ENCODE measurements around the gene SFRP2. TPM values are rescaled to one million over a fixed set of nuclear protein-coding genes. Genes with fewer than 3 reads are reported as not detected.
A peak's percentile ranks its signal among the peaks of the same experiment; 100 is the strongest.

Gene SFRP2
- total RNA-seq, 1 donor from 2014 or later: 87.7 TPM

DNA sequence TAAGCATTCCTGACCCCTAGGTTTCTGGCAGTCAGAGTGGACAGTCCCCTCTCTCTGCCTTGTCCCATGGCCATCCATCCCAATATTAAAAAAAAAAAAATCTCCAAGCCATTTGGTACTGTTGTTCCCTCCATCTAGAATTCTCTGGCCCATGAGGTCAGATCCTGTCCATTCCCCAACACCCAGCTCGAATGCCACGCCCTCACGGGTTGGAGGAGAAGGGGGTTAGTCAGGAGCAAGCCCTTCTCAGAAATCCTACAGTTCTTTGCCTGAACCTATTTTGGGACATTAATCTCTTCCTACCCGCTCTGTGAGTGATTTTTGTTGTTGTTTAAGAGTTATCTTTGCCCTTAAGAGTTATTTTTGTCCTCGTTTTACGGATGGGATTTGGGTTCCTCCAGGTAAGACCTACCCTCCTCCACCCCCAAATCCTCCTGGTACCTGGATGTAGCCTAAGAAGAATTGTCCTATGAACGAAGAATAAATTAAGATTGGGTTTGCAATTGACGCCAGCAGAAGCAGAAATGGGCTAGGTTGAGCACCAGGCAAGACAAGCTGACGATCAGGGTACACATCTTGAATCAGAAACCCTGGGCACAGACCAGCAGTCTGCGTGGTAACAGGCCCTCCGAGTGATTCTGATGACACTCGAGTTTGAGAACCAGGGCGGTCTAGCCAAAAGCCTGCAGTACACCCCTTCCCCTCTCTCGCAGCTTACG, 30.0 kb downstream of the SFRP2 start:
- Mint-ChIP-seq H3K27me3 (ENCODE audit: unreplicated experiment) (peaks cover 29% of the 10 kb centered on the region), H3K27ac (ENCODE audit: unreplicated experiment) (no peak overlapping the region), H3K36me3 (ENCODE audit: unreplicated experiment) (peaks cover 7% of the 10 kb centered on the region), H3K4me3 (ENCODE audit: unreplicated experiment) (peak overlapping the region; percentile 58), H3K9me3 (ENCODE audit: unreplicated experiment) (peaks cover 15% of the 10 kb centered on the region), H3K4me1 (ENCODE audit: unreplicated experiment) (peaks cover 6% of the 10 kb centered on the region)
- TF ChIP-seq, protein P1, sequence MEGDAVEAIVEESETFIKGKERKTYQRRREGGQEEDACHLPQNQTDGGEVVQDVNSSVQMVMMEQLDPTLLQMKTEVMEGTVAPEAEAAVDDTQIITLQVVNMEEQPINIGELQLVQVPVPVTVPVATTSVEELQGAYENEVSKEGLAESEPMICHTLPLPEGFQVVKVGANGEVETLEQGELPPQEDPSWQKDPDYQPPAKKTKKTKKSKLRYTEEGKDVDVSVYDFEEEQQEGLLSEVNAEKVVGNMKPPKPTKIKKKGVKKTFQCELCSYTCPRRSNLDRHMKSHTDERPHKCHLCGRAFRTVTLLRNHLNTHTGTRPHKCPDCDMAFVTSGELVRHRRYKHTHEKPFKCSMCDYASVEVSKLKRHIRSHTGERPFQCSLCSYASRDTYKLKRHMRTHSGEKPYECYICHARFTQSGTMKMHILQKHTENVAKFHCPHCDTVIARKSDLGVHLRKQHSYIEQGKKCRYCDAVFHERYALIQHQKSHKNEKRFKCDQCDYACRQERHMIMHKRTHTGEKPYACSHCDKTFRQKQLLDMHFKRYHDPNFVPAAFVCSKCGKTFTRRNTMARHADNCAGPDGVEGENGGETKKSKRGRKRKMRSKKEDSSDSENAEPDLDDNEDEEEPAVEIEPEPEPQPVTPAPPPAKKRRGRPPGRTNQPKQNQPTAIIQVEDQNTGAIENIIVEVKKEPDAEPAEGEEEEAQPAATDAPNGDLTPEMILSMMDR (IDR thresholded peaks at IDR 0.05): no peak
- DNase-seq (ENCODE audit: extremely low spot score, unreplicated experiment): no peak

DNA sequence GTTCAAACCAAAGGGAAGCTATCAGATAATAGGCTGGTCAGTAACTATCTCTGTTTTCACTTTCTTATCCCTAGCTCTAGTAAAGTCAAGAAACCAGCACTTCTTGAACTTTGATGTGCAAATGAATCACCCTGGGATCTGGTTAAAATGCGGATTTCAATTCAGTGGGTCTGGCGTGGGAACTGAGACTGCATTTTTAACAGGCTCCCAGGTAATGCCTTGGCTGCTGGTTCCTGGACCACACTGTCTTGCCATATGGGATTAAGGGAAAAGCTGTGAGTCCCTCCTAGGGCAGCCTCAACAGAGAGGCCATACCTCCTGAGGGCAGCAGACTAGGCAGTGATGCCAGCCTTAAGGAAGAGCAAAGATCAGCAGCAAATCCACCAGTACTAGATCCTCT, 30.7 kb downstream of the SFRP2 start:
- Mint-ChIP-seq H3K4me1 (ENCODE audit: unreplicated experiment) (peaks cover 6% of the 10 kb centered on the region), H3K9me3 (ENCODE audit: unreplicated experiment) (peaks cover 12% of the 10 kb centered on the region), H3K4me3 (ENCODE audit: unreplicated experiment) (no peak overlapping the region), H3K36me3 (ENCODE audit: unreplicated experiment) (peaks cover 7% of the 10 kb centered on the region), H3K27me3 (ENCODE audit: unreplicated experiment) (peaks cover 25% of the 10 kb centered on the region), H3K27ac (ENCODE audit: unreplicated experiment) (no peak overlapping the region)
- TF ChIP-seq, protein P1 (IDR thresholded peaks at IDR 0.05): no peak
- no peak for DNase-seq (ENCODE audit: extremely low spot score, unreplicated experiment)

- H3K36me3 Mint-ChIP-seq (ENCODE audit: unreplicated experiment): peaks cover 7% of the 10 kb centered on the region
- DNase-seq (ENCODE audit: extremely low spot score, unreplicated experiment): no peak
- TF ChIP-seq, protein P1 (IDR thresholded peaks at IDR 0.05): no peak
- no peak overlapping the region for H3K4me3 Mint-ChIP-seq (ENCODE audit: unreplicated experiment)
- peaks cover 27% of the 10 kb centered on the region for H3K27me3 Mint-ChIP-seq (ENCODE audit: unreplicated experiment)
- H3K4me1 Mint-ChIP-seq (ENCODE audit: unreplicated experiment): peaks cover 6% of the 10 kb centered on the region
- peaks cover 12% of the 10 kb centered on the region for H3K9me3 Mint-ChIP-seq (ENCODE audit: unreplicated experiment)
- H3K27ac Mint-ChIP-seq (ENCODE audit: unreplicated experiment): no peak overlapping the region
Observed at GRCh38 chr4:153757407-153757806, 31.5 kb downstream of the SFRP2 start.

GRCh38 chr4:153755186-153755585, 33.7 kb downstream of the SFRP2 start:
- Mint-ChIP-seq H3K27me3 (ENCODE audit: unreplicated experiment) (peaks cover 29% of the 10 kb centered on the region), H3K4me1 (ENCODE audit: unreplicated experiment) (peaks cover 7% of the 10 kb centered on the region), H3K36me3 (ENCODE audit: unreplicated experiment) (peaks cover 7% of the 10 kb centered on the region), H3K4me3 (ENCODE audit: unreplicated experiment) (no peak overlapping the region), H3K27ac (ENCODE audit: unreplicated experiment) (no peak overlapping the region), H3K9me3 (ENCODE audit: unreplicated experiment) (peaks cover 12% of the 10 kb centered on the region)
- TF ChIP-seq, protein P1 (IDR thresholded peaks at IDR 0.05): no peak
- DNase-seq (ENCODE audit: extremely low spot score, unreplicated experiment): no peak

DNA sequence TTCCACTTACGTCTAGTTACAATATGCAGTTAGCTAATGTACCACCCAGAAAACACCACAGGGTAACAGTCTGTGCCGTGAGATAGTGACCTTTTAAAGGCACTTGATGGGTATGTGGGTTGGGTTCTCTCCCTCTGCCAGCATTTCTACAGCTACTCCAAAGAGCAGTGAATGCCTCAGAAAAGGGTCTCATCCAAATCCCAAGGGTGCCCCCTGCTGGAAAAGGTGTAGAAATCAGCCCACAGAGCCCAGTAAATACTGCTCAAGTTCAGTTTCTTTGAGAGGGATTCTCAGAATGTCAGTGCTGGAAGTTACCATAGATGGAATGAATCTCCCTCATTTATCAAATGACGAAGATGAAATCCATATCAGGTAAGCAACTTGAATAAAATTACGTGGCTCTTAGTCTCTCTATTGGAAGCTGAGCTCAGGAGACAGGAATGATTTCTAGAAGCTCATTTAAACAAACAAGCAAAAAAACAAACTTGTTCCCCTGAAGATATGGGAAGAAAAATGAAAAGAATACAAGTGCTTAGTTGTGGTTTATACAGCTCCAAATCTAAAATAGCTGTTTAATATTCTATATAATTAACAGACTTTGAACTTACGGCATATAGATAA, 38.6 kb downstream of the SFRP2 start:
- Mint-ChIP-seq H3K27me3 (ENCODE audit: unreplicated experiment) (peaks cover 19% of the 10 kb centered on the region), H3K4me3 (ENCODE audit: unreplicated experiment) (no peak overlapping the region), H3K36me3 (ENCODE audit: unreplicated experiment) (peaks cover 5% of the 10 kb centered on the region), H3K4me1 (ENCODE audit: unreplicated experiment) (peaks cover 12% of the 10 kb centered on the region), H3K27ac (ENCODE audit: unreplicated experiment) (no peak overlapping the region), H3K9me3 (ENCODE audit: unreplicated experiment) (peaks cover 10% of the 10 kb centered on the region)
- DNase-seq (ENCODE audit: extremely low spot score, unreplicated experiment): no peak
- TF ChIP-seq, protein P1 (IDR thresholded peaks at IDR 0.05): peak; percentile 85

Measured in osteocyte (in vitro differentiated cells).